Kidney (tissue), 14 donors: ENCODE results near the gene RNF40. TPM values are rescaled to one million over a fixed set of nuclear protein-coding genes. Genes with fewer than 3 reads are reported as not detected.

Source experiments
- DNase-seq, 5 donors: peaks; one replicate each; pipeline ENCODE4 v3.0.0-alpha.2; 2013 to 2020
- FAIRE-seq: peaks from 2 replicates; lab custom pipeline; 2012; peaks lifted over from hg19 to GRCh38; lab: Jason Lieb, UNC
- H3K27ac ChIP-seq, 2 donors: one replicate each; pipeline ENCODE4 v1.7.0; 2013; ENCODE audit warnings: low read depth in 2 of 2, low read length in 2 of 2, inconsistent platforms in 1 of 2
- H3K27me3 ChIP-seq: one replicate; pipeline ENCODE4 v1.7.1; 2013; ENCODE audit warnings: low read length, inconsistent platforms; ENCODE audit not compliant: control insufficient read depth, insufficient read depth
- H3K36me3 ChIP-seq, 3 donors: one replicate each; pipeline versions ENCODE4 v1.7.0 to v1.7.1; 2013; ENCODE audit warnings: low read length in 3 of 3, control low read depth in 1 of 3, inconsistent platforms in 1 of 3; ENCODE audit not compliant: insufficient read depth in 3 of 3, control insufficient read depth in 2 of 3
- H3K4me1 ChIP-seq, 3 donors: one replicate each; pipeline versions ENCODE4 v1.7.0 to v1.7.1; 2013; ENCODE audit warnings: low read length in 3 of 3, inconsistent platforms in 1 of 3, low read depth in 1 of 3; ENCODE audit not compliant: control insufficient read depth in 2 of 3, insufficient read depth in 2 of 3
- H3K4me3 ChIP-seq, 3 donors: one replicate each; pipeline versions ENCODE4 v1.7.0 to v1.8.1; 2013; ENCODE audit warnings: low read length in 3 of 3, control low read depth in 1 of 3, inconsistent platforms in 1 of 3
- H3K9ac ChIP-seq, 3 donors: one replicate each; pipeline versions ENCODE4 v1.7.0 to v1.7.1; 2013; ENCODE audit warnings: low read length in 3 of 3, control low read depth in 1 of 3, inconsistent platforms in 1 of 3
- H3K9me3 ChIP-seq, 3 donors: one replicate each; pipeline versions ENCODE4 v1.7.0 to v1.7.1; 2013; ENCODE audit warnings: low read length in 3 of 3, control low read depth in 1 of 3, inconsistent platforms in 1 of 3; ENCODE audit not compliant: control insufficient read depth in 2 of 3, insufficient read depth in 1 of 3
- CTCF ChIP-seq: IDR thresholded peaks from 3 replicates; pipeline ENCODE4 v1.5.1; 2012; ENCODE audit warnings: mild to moderate bottlenecking, moderate library complexity, borderline replicate concordance; ENCODE audit not compliant: insufficient read depth; ENCODE audit errors: extremely low read depth
- intact Hi-C: fragments of 100-400 bp; cut with DNase I; formaldehyde crosslinking; loops from one replicate; pipeline ENCODE4 v1.11.1; 2022
- polyA plus RNA-seq: library from polyadenylated mRNA; stranded (reverse); fragments of 350-450 nt; fragmentation: Illumina TruSeq; extraction: RNeasy Lipid Tissue Mini Kit (QIAGEN cat#74804); gene quantifications from one replicate; pipeline ENCODE4 v1.2.3, GENCODE V29; 2014; ENCODE audit warnings: low read depth, low replicate concordance; ENCODE audit not compliant: insufficient read depth
- total RNA-seq: library from RNA; stranded (reverse); fragmentation: NEBNext Ultra II Directional; extraction: Animal tissue kit (Norgen Biotek cat#: 25700); gene quantifications from one replicate; pipeline ENCODE4 v1.2.1, GENCODE V29; 2021
- donor health status: control.
- donor health status: control.
- donor health status: control.
- donor health status: control.
- donor health status: control.
- donor health status: DM: yes; HTN: yes; CAD: no.
- donor health status: Normal renal cell carcinoma (clear cell type).

RNF40 gene
- total and polyA plus RNA-seq, 2 donors from 2014 or later: 74.3 to 109 TPM

- Histone ChIP-seq H3K4me1 (no peaks in the 10 kb centered on the region), H3K27me3 (no peaks in the 10 kb centered on the region), H3K9ac (peak within 1 kb of the TSS; percentile 3 to 78 (median 76)), H3K4me3 (peak within 1 kb of the TSS; percentile 65 to 81 (median 80)), H3K9me3 (no peaks in the 10 kb centered on the region), H3K36me3 (peaks cover 0 to 8% (median 4%) of the 10 kb centered on the region in 3 donors), H3K27ac (peak within 1 kb of the TSS; percentile 52 to 69)
- TF ChIP-seq CTCF: no peak
- DNase-seq (peak; percentile 99 to 100 (median 100)), FAIRE-seq (peak; percentile 98)
- intact Hi-C loops: no loop called here
Measured at GRCh38 chr16:30747799-30748633, 14.1 kb upstream of the RNF40 start, which contains the start of gene PHKG2. Gene PHKG2 (plus strand): TSS chr16:30748425. CDS start chr16:30748821, 396 bp downstream.

- Histone ChIP-seq H3K4me3 (peak overlapping the region; percentile 63 to 68 (median 65)), H3K4me1 (no peaks in the 10 kb centered on the region), H3K36me3 (peaks cover 0 to 11% (median 6%) of the 10 kb centered on the region in 3 donors), H3K27ac (no peak overlapping the region), H3K27me3 (no peaks in the 10 kb centered on the region), H3K9me3 (no peaks in the 10 kb centered on the region), H3K9ac (no peak overlapping the region)
- intact Hi-C loops: no loop called here
- TF ChIP-seq CTCF: no peak
- peak in 3 of 5 donors; percentile 45 to 57 (median 49) for DNase-seq
- FAIRE-seq: no peak
Measured at GRCh38 chr16:30748634-30749445, 13.3 kb upstream of the RNF40 start.

GRCh38 chr16:30750201-30750600 is 11.9 kb upstream of the RNF40 start:
- TF ChIP-seq CTCF: no peak
- Histone ChIP-seq H3K9me3 (no peaks in the 10 kb centered on the region), H3K9ac (no peak overlapping the region), H3K27ac (no peak overlapping the region), H3K4me1 (no peaks in the 10 kb centered on the region), H3K27me3 (no peaks in the 10 kb centered on the region), H3K4me3 (no peak overlapping the region), H3K36me3 (peaks cover 0 to 11% (median 8%) of the 10 kb centered on the region in 3 donors)
- no peak for DNase-seq
- no peak for FAIRE-seq
- intact Hi-C loops: no loop called here
